ENCODE measurements around the gene RPTOR.
A peak's percentile ranks its signal among the peaks of the same experiment; 100 is the strongest.

Gene RPTOR

GRCh38 chr17:80855196-80855947 lies 310.7 kb downstream of the RPTOR start:
- DNase-seq = no peak

- DNase-seq = peak; percentile 65 to 78
Measured at GRCh38 chr17:80855948-80856862, 311.6 kb downstream of the RPTOR start.

GRCh38 chr17:80856863-80857755 lies 312.5 kb downstream of the RPTOR start:
- no peak for DNase-seq

- no peak for DNase-seq
Measured at GRCh38 chr17:80857756-80858171, 313.1 kb downstream of the RPTOR start.

- no peak for DNase-seq
Measured at GRCh38 chr17:80858301-80859001, 313.8 kb downstream of the RPTOR start.

- no peak for DNase-seq
Measured at GRCh38 chr17:80859002-80859941, 314.6 kb downstream of the RPTOR start.

- DNase-seq = no peak
Measured at GRCh38 chr17:80860101-80860671, 315.5 kb downstream of the RPTOR start.

GRCh38 chr17:80860703-80861417 lies 316.2 kb downstream of the RPTOR start:
- DNase-seq = no peak

- DNase-seq = no peak
Measured at GRCh38 chr17:80861418-80861815, 316.8 kb downstream of the RPTOR start.

GRCh38 chr17:80861892-80862291 lies 317.3 kb downstream of the RPTOR start:
- DNase-seq = peak; percentile 26 to 44

GRCh38 chr17:80862481-80862961 lies 317.9 kb downstream of the RPTOR start:
- no peak for DNase-seq

- DNase-seq = no peak
Measured at GRCh38 chr17:80862978-80863377, 318.3 kb downstream of the RPTOR start.

- DNase-seq = no peak
Measured at GRCh38 chr17:80863626-80864025, 319.0 kb downstream of the RPTOR start.

GRCh38 chr17:80864751-80865150 lies 320.1 kb downstream of the RPTOR start:
- DNase-seq = no peak

- peak; percentile 62 to 67 for DNase-seq
Measured at GRCh38 chr17:80866050-80866793, 321.6 kb downstream of the RPTOR start.

GRCh38 chr17:80868022-80868609 lies 323.5 kb downstream of the RPTOR start:
- DNase-seq = no peak

GRCh38 chr17:80869481-80870145 lies 325.0 kb downstream of the RPTOR start:
- DNase-seq = no peak

GRCh38 chr17:80870401-80870800 lies 325.8 kb downstream of the RPTOR start:
- no peak for DNase-seq

Data from CD4-positive, alpha-beta T cell treated with Interleukin-1 beta for 1 hour (primary cell).